ENCODE results near the gene MAN2C1.
A peak's percentile ranks its signal among the peaks of the same experiment; 100 is the strongest.
"Not testable (repeated sequence)": the region's sequence is repeated elsewhere in the genome, so short reads cannot be mapped to it uniquely, and the experiment has no call there.

The MAN2C1 gene

DNA sequence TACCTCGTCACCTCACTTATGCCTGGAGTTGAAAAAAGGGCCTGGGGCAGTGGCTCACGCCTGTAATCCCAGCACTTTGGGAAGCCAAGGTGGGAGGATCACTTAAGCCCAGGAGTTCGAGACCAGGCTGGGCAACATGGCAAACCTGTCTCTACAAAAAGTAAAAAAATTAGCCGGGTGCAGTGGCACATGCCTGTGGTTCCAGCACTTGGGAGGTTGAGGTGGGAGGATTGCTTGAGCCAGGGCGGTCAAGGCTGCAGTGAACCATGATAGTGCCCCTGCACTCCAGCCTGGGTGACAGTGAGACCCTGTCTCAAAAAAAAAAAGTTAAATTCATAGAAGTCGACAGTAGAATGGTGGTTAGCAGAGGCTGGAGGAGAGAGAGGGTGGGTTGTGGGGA lies 26.2 kb downstream of the MAN2C1 start:
- no peak for DNase-seq

DNA sequence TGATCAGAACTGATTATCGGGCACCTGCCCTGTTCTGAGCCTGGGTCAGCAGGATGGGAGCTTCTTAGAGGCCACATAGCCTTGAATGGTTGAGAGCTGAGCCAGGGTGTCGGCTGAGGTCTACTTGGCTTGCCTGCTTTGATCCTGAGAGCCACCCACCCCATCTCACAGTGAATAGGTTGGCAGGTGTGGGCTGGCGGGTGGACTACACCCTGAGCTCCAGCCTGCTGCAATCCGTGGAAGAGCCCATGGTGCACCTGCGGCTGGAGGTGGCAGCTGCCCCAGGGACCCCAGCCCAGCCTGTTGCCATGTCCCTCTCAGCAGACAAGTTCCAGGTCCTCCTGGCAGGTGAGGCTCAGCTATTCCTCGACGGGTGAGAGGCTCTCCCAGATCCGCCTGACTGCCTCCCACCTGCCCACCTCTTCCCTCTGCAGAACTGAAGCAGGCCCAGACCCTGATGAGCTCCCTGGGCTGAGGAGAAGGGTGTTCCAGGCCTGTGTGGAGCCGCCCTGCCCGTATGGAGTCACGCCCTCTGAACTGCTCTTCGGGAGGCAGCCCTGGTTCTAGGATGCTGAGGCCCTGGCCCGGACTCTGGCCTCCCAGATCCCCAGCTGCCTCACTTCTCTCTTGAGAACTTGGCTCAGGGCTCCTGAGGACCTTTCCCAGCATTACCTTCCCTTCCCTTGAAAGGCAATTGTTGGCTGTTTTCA lies 28.7 kb downstream of the MAN2C1 start:
- DNase-seq = no peak

DNA sequence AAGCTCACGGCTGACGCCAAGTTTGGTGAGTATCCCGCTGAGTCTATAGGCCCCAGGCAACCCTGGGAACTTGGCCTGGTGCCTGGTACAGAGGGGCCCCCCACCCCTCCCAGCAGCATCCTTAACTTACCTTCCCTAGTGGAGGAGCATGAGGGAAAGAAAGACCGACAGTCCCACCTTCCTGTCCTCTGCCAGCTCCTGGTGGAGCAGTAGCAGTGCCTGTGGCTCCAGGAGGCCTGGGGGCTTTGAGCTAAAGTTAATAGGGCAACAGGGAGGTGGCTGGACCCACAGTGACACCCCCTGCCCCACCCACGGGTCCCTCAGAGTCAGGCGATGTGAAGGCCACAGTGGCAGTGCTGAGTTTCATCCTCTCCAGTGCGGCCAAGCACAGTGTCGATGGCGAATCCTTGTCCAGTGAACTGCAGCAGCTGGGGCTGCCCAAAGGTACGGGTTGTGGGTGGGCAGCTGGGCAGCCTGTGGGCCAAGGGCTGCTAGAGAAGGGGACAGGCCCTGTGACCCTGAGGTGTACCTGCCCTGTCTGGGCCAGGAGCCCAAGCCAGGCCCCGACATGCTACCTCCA lies 29.7 kb downstream of the MAN2C1 start:
- no peak for DNase-seq

DNA sequence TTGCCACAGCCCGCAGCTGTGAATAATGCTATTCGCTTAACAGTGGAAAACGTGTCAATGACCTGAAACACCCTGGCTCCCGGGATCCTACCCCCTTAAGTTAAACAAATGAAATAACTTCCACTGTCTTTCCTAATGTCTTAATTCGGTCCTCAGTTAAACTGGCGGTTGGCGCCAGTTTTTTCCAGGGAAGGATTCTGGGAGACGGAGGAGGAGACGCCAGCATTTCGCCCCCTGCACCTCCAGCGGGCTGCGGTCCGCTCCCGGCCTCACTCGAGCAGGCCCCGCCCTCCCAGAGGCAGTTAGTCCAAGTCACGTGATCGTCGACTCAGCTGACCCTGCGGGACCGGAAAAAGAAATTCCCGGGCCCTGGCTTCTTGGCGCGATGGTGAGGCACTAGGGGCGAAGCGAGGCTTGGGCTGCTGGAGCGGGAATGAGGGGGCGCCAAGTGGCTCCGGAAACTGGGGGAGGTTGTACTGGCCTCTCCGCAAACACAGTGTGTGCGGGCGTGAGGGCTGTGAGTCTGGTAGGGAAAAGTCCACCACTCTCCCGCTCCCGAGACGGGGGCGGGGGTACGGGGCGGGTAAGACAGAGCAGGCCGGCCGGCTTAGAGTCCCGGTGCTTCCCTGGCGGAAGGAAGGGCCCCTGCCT lies 32.6 kb downstream of the MAN2C1 start, which contains the start of gene COMMD4:
Gene COMMD4 (plus strand): TSS at position 359 of the 651 bp plus-strand sequence. CDS start 27 bp downstream, at position 386.
- peak; percentile 96 to 98 for DNase-seq

DNA sequence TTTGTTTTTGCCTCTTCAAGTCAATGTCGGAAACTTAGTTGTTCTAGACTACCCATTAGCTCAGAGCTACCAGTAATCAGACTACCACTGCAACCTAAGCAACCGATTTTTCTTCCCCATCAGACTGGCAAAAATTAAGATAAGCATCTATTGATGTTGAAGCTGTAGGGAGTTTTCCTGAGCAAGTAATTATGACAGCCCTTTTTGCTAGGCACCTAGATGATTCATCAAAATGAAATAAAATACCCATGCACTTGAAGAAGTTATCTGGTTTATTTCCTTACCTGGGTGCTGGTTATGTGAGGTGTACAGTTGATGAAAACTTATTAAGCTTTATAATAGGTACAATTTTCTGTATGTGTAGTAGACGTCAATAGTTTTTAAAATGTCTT lies 33.1 kb downstream of the MAN2C1 start:
- no peak for DNase-seq

DNA sequence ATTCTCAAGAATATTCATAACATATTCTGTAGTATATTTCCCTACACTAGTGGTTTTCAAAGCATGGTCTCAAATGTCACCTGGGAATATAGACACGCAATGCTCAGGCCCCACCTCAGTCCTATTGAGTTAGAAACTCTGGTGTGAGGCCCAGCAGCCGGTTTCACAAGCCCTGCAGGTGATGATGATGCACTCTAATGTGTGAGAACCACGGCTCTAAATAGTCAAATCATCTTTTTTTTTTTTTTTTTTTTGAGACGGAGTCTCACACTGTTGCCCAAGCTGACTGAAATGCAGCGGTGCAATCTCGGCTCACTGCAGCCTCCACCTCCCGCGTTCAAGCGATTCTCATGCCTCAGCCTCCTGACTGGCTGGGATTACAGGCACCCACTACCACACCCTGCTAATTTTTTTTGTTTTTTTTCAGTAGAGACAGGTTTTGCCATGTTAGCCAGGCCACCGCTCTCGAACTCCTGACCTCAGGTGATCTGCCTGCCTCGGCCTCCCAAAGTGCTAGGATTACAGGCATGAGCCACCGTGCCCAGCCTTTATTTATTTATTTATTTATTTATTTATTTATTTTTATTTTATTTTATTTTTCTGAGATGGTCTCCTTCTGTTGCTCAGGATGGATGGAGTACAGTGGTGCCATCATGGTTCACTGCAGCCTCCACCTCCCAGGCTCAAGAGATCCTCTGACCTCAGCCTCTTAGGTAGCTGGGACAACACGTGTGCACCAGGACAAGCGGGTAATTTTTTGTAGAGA lies 34.6 kb downstream of the MAN2C1 start:
- DNase-seq = not testable (repeated sequence)

DNA sequence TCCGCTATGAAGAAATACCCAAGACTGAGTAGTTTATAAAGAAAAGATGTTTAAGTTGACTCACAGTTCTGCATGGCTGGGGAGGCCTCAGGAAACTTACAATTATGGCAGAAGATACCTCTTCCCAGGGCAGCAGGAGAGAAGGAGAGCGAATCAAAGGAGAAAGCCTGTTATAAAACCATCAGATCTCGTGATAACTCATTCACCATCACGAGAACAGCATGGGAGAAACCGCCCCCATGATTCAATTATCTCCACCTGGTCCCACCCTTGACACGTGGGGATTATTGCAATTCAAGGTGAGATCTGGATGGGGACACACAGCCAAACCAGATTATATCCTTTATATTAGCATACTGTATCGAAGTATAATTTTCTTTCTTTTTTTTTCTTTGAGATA lies 36.3 kb downstream of the MAN2C1 start:
- DNase-seq = not testable (repeated sequence)

DNA sequence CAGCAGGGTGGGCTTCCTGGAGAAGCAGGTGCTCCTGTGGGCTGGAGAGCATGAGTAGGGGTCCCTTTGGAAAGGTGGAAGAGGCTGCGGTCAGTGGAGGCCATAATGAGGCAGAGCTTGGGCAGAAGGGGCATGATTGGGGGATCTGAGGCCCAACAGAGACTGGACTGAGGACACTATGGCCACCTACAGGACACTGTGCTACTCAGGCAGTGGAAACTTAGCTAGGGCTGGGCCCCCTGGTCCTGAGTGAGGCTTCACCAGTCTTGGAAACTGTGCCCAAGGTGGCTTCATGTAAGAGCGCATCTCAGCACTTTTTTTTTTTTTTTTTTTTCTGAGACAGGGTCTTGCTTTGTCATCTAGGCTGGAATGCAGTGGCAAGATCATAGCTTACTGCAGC lies 38.8 kb downstream of the MAN2C1 start:
- DNase-seq = no peak

DNA sequence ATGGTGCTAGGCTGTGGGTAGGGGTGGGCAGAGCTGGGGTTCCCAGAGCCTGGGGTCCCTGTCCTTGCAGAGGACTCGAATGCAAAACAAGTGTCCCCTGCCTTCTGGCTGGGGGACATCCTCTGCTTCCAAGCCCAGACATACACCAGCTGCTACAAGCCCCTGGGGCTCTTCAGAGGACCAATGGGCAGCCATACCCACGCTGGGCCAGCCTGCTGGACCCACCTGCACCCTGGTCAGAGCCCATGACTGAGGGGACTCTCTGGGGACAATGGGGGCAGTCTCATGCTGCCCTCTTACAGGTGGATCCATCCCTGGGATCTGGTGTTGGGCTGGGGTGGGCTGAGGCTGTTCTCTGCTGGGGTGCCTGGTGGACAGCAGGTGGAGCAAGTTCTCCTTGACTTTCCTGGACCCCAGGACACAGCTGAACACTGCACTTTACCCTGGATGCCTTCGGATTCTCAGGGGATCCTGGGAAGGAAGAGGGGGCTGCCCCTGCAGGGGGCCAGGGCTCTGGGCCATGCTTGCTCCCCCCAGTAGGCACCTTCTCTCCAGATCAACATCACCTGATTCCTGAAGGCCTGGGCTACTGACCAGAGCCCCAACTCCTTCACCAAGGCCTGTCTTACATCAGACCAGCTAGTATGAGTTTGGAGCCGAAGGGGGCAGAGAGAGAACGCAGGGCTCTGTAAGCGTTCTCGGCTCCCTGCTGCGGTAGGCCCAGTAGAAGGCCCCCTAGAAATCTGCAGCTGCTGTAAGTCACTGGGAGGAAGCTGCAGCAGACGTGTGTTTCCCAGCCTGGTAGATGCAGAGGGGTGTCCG lies 39.7 kb downstream of the MAN2C1 start:
- no peak for DNase-seq

DNA sequence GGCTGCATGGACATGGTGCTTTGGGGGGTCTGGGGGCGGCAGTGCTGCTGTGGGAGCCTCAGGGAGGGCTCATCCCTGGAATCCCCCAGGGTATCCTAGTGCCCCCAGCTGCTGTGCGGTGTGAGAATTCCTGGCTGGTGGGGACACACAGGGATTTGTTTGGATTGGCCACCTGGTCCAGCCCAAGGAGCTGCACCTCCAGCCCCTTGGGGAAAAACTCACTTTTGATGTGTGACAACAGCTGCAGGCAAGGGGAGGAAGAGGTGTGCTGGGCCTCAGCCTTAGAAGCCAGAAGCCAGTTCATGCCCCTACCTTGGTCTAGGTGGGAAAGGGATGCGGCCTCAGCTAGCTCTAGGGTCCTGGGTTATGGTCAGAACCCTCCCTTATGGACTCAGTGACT lies 40.9 kb downstream of the MAN2C1 start:
- no peak for DNase-seq

DNA sequence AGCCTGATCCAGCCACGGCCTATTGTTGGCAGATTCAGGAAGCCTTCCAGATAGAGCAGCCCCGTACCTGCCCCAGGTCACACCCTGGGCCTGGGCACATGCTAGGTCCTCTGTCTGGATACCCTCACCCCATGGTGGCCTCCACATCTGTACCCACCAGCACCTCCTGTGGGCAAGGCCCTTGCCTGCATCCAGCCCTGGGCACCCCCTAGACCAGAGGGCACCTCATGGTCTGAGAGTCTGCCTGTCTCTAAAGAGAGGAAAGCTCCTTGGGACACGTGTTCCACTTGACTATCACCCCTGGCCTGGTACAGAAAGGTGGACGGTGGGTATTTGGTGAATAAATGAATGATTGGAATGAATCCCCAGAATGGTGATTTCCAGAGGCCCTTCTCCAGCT lies 41.4 kb downstream of the MAN2C1 start:
- DNase-seq = no peak

DNA sequence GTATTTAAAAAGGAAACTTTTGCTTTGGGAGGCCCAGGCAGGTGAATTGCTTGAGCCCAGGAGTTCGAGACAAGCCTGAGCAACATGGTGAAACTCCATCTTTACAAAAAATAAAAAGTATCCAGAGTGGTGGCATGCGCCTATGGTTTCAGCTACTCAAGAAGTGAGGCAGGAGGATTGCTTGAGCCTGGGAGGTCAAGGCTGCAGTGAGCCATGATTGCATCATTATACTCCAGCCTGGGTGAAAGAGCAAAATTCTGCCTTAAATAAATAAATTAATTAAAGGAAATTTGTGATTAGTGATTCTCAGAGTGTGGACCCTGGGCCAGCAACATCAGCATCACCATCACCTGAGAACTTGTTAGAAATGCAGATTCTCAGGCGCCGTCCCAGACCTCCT lies 42.5 kb downstream of the MAN2C1 start:
- no peak for DNase-seq

DNA sequence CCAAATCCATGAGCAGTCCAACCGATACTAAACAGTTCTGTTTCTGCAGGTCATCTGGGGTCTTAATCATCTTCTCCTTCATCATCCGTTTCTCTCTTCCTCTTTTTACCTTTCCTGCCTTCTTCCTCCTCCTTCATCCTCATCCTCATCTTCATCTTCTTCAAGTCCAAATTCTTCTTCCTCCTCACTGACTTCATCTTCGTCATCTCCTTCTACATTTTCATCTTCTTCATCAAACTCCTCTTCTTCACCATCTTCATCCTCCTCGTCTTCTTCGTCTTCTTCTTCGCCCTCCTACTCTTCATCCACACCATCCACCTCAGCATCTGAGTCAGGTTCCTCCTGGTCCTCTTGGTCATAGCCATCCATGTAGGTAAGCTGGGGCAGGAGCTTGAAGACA lies 46.7 kb downstream of the MAN2C1 start:
- DNase-seq = no peak

DNA sequence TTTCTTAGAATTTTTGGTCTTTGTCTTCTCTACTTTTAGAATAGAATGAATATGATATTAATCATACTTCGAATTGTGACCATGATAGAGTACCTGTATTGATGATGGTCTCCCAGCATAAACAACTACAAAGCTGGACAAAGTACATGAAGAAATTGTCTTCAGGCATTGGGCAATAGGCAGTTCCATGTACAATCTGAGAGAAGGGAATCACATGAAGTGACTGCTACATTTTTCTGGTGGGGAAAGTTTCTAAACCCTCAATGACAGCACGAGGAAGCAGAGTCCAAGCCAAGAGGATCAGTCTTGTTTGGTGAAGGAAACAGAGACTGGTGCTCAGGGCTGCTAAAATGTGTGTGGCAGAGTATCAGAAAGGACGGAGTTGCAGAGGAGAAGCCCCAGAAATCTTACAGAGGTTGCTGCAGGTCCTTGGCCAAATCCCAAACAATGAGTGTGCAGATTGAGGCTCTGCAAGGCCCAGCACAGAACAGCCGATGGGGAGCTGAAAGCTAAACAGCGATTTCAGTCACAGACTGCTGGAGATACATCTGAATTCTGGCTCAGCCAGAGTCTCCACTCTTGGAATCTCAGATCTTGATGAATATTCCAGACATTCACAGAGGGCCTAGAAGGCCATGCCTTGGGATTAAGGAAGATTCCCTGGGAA lies 49.0 kb downstream of the MAN2C1 start:
- DNase-seq = not testable (repeated sequence)

DNA sequence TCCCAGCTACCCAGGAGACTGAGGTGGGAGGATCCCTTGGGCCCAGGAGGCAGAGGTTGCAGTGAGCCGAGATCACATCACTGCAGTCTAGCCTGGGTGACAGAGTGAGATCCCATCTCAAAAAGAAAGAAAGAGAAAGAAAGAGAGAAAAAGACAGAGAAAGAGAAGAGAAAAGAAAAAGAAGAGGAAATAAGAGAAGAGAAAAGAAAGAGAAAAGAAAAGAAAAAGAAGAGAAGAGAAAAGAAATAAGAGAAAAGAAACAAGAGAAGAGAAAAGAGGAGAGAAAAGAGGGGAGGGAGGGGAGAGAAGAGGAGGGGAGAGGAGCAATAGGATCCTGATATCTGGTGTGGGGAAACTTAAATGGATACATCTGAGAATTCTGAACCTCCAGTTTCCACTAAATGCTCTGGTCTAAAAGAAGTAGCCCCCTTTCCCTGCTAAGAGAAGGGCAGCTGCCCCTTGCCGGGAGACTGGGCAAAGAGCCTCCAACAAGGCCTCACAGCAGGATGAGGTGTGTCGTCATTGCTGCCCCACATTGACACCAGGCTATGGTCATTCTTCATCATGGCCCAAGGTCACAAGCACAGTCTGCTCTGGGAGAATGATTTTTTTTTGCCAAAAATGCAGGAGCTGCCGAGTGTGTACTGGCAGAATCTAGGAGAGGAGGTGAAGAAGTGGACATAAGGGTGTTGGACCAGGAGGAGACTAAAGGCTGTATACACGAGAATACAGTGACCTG lies 53.7 kb downstream of the MAN2C1 start:
- no peak for DNase-seq

DNA sequence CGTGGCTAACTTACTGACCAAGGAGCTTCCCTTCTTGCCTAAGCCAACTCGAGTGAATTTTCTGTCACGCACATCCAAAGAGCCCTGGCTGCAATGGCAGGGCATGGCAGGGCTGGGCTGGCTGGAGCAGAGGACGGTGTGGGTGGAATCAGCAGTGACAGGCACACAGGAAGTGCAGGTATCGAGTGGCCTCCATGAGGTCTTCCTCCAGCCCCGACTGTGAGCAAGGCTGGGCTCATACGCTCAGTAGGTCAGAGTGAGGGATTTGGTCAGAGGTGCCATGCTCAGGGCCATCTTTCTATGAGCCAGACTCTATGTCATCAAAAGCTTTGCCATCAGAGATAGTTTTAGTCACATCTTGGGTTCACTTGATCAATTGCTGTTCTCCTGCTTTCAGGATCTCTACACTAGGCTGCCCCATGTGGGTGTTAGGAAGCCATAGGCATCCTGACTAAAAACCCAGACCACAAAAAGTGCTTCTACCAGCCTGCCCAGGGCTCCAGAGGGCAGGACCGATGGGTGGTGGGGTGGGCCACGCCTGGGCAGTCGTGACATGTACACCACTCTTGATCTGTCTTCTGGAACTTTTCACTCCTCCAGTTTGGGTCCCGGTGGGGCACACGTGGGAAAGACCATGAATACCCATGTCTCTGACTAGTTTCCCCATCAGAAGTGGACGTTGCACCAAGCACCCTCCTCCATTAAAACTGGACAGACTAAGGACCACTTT lies 55.1 kb downstream of the MAN2C1 start:
- no peak for DNase-seq

DNA sequence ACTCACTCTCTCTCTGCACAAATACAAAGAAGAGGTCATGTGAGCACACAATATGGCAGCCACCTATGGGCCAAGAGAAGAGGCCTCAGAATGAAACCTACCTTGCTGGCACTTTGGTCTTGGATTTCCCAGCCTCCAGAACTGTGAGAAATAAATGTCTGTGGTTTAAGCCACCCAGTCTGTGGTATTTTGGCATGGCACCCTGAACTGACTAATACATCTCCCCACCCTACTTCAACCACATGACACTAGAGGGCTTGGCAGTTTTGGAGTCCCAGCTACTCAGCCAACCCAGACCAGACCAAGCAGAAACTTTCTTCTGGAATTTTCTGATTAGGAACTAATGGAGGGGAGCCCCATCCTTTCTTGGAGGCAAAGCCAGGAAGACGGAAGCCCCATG lies 55.9 kb downstream of the MAN2C1 start:
- not testable (repeated sequence) for DNase-seq

DNA sequence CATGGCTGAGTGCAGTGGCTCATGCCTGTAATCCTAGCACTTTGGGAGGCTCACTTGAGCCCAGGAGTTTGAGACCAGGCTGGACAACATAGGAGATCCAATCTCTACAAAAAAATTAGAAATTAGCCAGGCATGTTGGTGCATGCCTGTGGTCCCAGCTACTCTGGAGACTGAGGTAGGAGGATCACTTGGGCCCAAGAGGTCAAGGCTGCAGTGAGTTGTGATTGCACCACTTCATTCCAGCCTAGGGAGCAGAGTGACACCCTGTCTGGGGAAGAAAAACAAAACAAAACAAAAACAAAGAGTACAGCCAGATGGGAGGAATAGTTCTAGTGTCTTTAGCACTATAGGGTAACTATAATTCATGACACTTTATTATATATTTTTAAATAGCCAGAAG lies 58.7 kb downstream of the MAN2C1 start:
- DNase-seq = no peak

DNA sequence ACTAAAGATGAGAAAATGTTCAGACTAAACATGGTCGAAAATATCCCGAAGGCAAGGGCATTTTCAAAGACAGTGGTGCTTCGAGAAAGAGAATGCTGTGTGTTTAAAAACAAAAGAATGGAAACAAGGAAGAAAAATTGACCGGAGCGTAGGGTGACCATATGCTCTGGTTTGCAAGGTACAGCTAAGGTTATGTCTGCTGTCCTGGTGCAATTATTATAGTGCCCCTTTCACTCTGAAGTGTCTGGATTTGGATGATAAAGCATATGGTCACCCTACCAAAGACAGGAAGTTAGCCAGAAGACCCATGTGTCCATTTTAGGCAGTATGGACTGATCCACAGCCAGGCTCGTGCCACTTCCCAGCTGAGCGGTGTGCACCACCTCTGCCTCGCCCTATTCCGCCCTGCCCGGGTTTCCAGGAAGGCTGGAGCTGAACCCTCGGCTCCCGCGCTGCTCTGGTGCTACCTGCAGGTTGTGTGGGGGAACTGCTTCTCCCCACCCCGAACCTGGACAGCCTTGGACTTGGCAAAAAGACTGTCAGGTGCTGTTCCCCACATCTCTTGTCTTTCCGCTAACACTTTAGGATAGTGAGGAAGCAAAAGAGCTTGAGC lies 60.5 kb downstream of the MAN2C1 start:
- DNase-seq = peak; percentile 74 to 80

DNA sequence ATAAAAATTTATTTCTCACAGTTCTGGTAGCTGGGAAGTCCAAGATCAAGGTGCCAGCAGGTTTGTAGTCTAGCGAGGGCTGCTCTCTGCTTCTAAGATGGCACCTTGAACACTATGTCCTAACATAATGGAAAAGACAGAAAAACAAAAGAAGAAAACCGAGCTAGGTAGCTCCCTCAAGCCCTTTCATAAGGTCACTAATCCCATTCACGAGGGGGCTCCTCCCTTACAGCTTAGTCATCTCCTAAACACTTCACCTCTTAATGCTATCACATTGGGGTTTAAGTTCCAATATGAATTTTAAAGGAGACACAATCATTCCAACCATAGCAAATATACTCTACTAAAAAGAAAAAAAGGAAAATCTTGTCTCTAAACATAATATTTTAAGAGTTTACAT lies 62.2 kb downstream of the MAN2C1 start:
- DNase-seq = no peak
